ENCODE results near the gene CASTOR2.
"Not testable (repeated sequence)": the region's sequence is repeated elsewhere in the genome, so short reads cannot be mapped to it uniquely, and the experiment has no call there.

The CASTOR2 gene

GRCh38 chr7:74964511-74965119, at the start of gene CASTOR2:
Gene CASTOR2 (plus strand): TSS chr7:74964705. CDS start chr7:74964986, 281 bp downstream.
- peak; percentile 55 for DNase-seq (ENCODE audit: low read depth)

GRCh38 chr7:74922321-74922890, 42.1 kb upstream of the CASTOR2 start:
- not testable (repeated sequence) for DNase-seq (ENCODE audit: low read depth)

- not testable (repeated sequence) for DNase-seq (ENCODE audit: low read depth)
These were observed 40.9 kb upstream of the CASTOR2 start for GRCh38 chr7:74923644-74924043.

GRCh38 chr7:74926968-74927367, 37.5 kb upstream of the CASTOR2 start:
- not testable (repeated sequence) for DNase-seq (ENCODE audit: low read depth)

GRCh38 chr7:74931563-74932328, 32.8 kb upstream of the CASTOR2 start:
- DNase-seq (ENCODE audit: low read depth) = not testable (repeated sequence)

GRCh38 chr7:74939429-74939828, 25.1 kb upstream of the CASTOR2 start:
- DNase-seq (ENCODE audit: low read depth) = not testable (repeated sequence)

- DNase-seq (ENCODE audit: low read depth) = not testable (repeated sequence)
These were observed 23.0 kb upstream of the CASTOR2 start for GRCh38 chr7:74941302-74942069.

GRCh38 chr7:74943923-74944322, 20.6 kb upstream of the CASTOR2 start:
- not testable (repeated sequence) for DNase-seq (ENCODE audit: low read depth)

GRCh38 chr7:74947741-74948140, 16.8 kb upstream of the CASTOR2 start:
- not testable (repeated sequence) for DNase-seq (ENCODE audit: low read depth)

GRCh38 chr7:74953774-74954173, 10.7 kb upstream of the CASTOR2 start:
- DNase-seq (ENCODE audit: low read depth) = not testable (repeated sequence)

GRCh38 chr7:74958328-74958727, 6.2 kb upstream of the CASTOR2 start:
- DNase-seq (ENCODE audit: low read depth) = not testable (repeated sequence)

GRCh38 chr7:74963704-74964510, 598 bp upstream of the CASTOR2 start:
- not testable (repeated sequence) for DNase-seq (ENCODE audit: low read depth)

GRCh38 chr7:74966208-74966854, 1.8 kb downstream of the CASTOR2 start:
- not testable (repeated sequence) for DNase-seq (ENCODE audit: low read depth)

- not testable (repeated sequence) for DNase-seq (ENCODE audit: low read depth)
These were observed 2.4 kb downstream of the CASTOR2 start for GRCh38 chr7:74966909-74967308.

GRCh38 chr7:74971431-74971830, 6.9 kb downstream of the CASTOR2 start:
- not testable (repeated sequence) for DNase-seq (ENCODE audit: low read depth)

GRCh38 chr7:74972377-74972776, 7.9 kb downstream of the CASTOR2 start:
- DNase-seq (ENCODE audit: low read depth) = not testable (repeated sequence)

- not testable (repeated sequence) for DNase-seq (ENCODE audit: low read depth)
These were observed 11.5 kb downstream of the CASTOR2 start for GRCh38 chr7:74975959-74976358.

- not testable (repeated sequence) for DNase-seq (ENCODE audit: low read depth)
These were observed 13.0 kb downstream of the CASTOR2 start for GRCh38 chr7:74977523-74977922.

GRCh38 chr7:74988436-74988835, 23.9 kb downstream of the CASTOR2 start:
- DNase-seq (ENCODE audit: low read depth) = not testable (repeated sequence)

GRCh38 chr7:74993121-74993520, 28.6 kb downstream of the CASTOR2 start:
- DNase-seq (ENCODE audit: low read depth) = no peak

Measured in activated T-cell treated with anti-CD3 and anti-CD28 coated beads for 24 hours (primary cell).